Activated CD8-positive, alpha-beta memory T cell treated with anti-CD3 and anti-CD28 coated beads, Interleukin-2, amount 50 U/mL, for 24 hours (primary cell): ENCODE measurements around the gene RGS7BP.

Source experiments
- DNase-seq: peaks from one replicate; pipeline ENCODE4 v3.0.0-alpha.2; 2020; ENCODE audit errors: extremely low read depth

Gene RGS7BP

GRCh38 chr5:64505769-64506566, at the start of gene RGS7BP:
Gene RGS7BP (plus strand): TSS chr5:64506015. CDS start chr5:64506625, 610 bp downstream.
- DNase-seq: no peak

GRCh38 chr5:64457846-64458245, 48.0 kb upstream of the RGS7BP start:
- no peak for DNase-seq

- no peak for DNase-seq
Observed at GRCh38 chr5:64458948-64459347, 46.9 kb upstream of the RGS7BP start.

GRCh38 chr5:64462391-64462790, 43.4 kb upstream of the RGS7BP start:
- DNase-seq: no peak

GRCh38 chr5:64486163-64486562, 19.7 kb upstream of the RGS7BP start:
- no peak for DNase-seq

GRCh38 chr5:64487283-64487682, 18.5 kb upstream of the RGS7BP start:
- DNase-seq: no peak

- no peak for DNase-seq
Observed at GRCh38 chr5:64489857-64490256, 16.0 kb upstream of the RGS7BP start.

GRCh38 chr5:64497386-64497785, 8.4 kb upstream of the RGS7BP start:
- DNase-seq: no peak

- no peak for DNase-seq
Observed at GRCh38 chr5:64502196-64502595, 3.6 kb upstream of the RGS7BP start.

GRCh38 chr5:64506567-64507263, 900 bp downstream of the RGS7BP start:
- DNase-seq: no peak

GRCh38 chr5:64507264-64507605, 1.4 kb downstream of the RGS7BP start:
- no peak for DNase-seq

GRCh38 chr5:64509828-64510227, 4.0 kb downstream of the RGS7BP start:
- DNase-seq: no peak

GRCh38 chr5:64513492-64513891, 7.7 kb downstream of the RGS7BP start:
- no peak for DNase-seq

- no peak for DNase-seq
Observed at GRCh38 chr5:64514612-64515011, 8.8 kb downstream of the RGS7BP start.

GRCh38 chr5:64516216-64516615, 10.4 kb downstream of the RGS7BP start:
- no peak for DNase-seq

- DNase-seq: no peak
Observed at GRCh38 chr5:64518793-64519192, 13.0 kb downstream of the RGS7BP start.

GRCh38 chr5:64519263-64519662, 13.4 kb downstream of the RGS7BP start:
- no peak for DNase-seq

- DNase-seq: no peak
Observed at GRCh38 chr5:64526734-64527439, 21.1 kb downstream of the RGS7BP start.

GRCh38 chr5:64530076-64530475, 24.3 kb downstream of the RGS7BP start:
- no peak for DNase-seq

- no peak for DNase-seq
Observed at GRCh38 chr5:64532212-64532611, 26.4 kb downstream of the RGS7BP start.

- DNase-seq: no peak
Observed at GRCh38 chr5:64532657-64533056, 26.8 kb downstream of the RGS7BP start.

- no peak for DNase-seq
Observed at GRCh38 chr5:64534033-64534432, 28.2 kb downstream of the RGS7BP start.

- DNase-seq: no peak
Observed at GRCh38 chr5:64557911-64558310, 52.1 kb downstream of the RGS7BP start.
